H9 (cell line): ENCODE data around the gene ALDH5A1. TPM values are rescaled to one million over a fixed set of nuclear protein-coding genes. Genes with fewer than 3 reads are reported as not detected.

ENCODE experiments used
- DNase-seq: peaks from one replicate; pipeline ENCODE4 v3.0.0-alpha.2; 2017
- H2AFZ ChIP-seq: one replicate; pipeline ENCODE4 v1.6.1; 2013; ENCODE audit warnings: mild to moderate bottlenecking, low read length, control low read depth, moderate library complexity
- H2AK5ac ChIP-seq: 2 replicates; pipeline ENCODE4 v1.6.1; 2013; ENCODE audit warnings: low read length, control low read depth, mixed read lengths; ENCODE audit not compliant: insufficient read length
- H2BK120ac ChIP-seq: one replicate; pipeline ENCODE4 v1.6.1; 2013; ENCODE audit warnings: low read depth, mild to moderate bottlenecking, low read length, control low read depth, inconsistent platforms; ENCODE audit not compliant: poor library complexity, severe bottlenecking
- H2BK12ac ChIP-seq: 2 replicates; pipeline ENCODE4 v1.6.1; 2013; ENCODE audit warnings: low read length, control low read depth, mixed read lengths, low read depth; ENCODE audit not compliant: insufficient read length
- H2BK15ac ChIP-seq: 2 replicates; pipeline ENCODE4 v1.6.1; 2013; ENCODE audit warnings: low read depth, low read length, control low read depth
- H2BK20ac ChIP-seq: one replicate; pipeline ENCODE4 v1.6.1; 2013; ENCODE audit warnings: low read depth, mild to moderate bottlenecking, low read length, control low read depth, inconsistent platforms; ENCODE audit not compliant: poor library complexity, severe bottlenecking
- H2BK5ac ChIP-seq: 2 replicates; pipeline ENCODE4 v1.6.1; 2013; ENCODE audit warnings: low read length, control low read depth, mixed read lengths; ENCODE audit not compliant: insufficient read length
- H3K14ac ChIP-seq: 2 replicates; pipeline ENCODE4 v1.6.1; 2013; ENCODE audit warnings: low read length, control low read depth; ENCODE audit not compliant: insufficient read depth
- H3K18ac ChIP-seq: 2 replicates; pipeline ENCODE4 v1.6.1; 2013; ENCODE audit warnings: low read depth, mild to moderate bottlenecking, mixed read lengths, low read length, control low read depth; ENCODE audit not compliant: insufficient read length
- H3K23ac ChIP-seq: 2 replicates; pipeline ENCODE4 v1.6.1; 2013; ENCODE audit warnings: low read length, control low read depth, mixed read lengths, low read depth; ENCODE audit not compliant: insufficient read length
- H3K23me2 ChIP-seq: 2 replicates; pipeline ENCODE4 v1.6.1; 2013; ENCODE audit warnings: low read depth, mild to moderate bottlenecking, mixed read lengths, low read length, control low read depth; ENCODE audit not compliant: insufficient read length, poor library complexity, severe bottlenecking
- H3K27ac ChIP-seq: 2 replicates; pipeline ENCODE4 v1.5.1; 2013; ENCODE audit warnings: low read length, control low read depth, mixed read lengths, low read depth; ENCODE audit not compliant: insufficient read length
- H3K27me3 ChIP-seq: 2 replicates; pipeline ENCODE4 v1.6.1; 2013; ENCODE audit warnings: low read length, control low read depth, inconsistent platforms; ENCODE audit not compliant: insufficient read depth
- H3K4ac ChIP-seq: 2 replicates; pipeline ENCODE4 v1.6.1; 2013; ENCODE audit warnings: low read depth, mild to moderate bottlenecking, control low read depth, inconsistent platforms, low read length, moderate library complexity
- H3K4me1 ChIP-seq: 2 replicates; pipeline ENCODE4 v1.6.1; 2013; ENCODE audit warnings: low read length, control low read depth, inconsistent platforms; ENCODE audit not compliant: insufficient read depth
- H3K4me2 ChIP-seq: 2 replicates; pipeline ENCODE4 v1.6.1; 2013; ENCODE audit warnings: low read length, control low read depth, mixed read lengths; ENCODE audit not compliant: insufficient read length, insufficient read depth
- H3K56ac ChIP-seq: 2 replicates; pipeline ENCODE4 v1.6.1; 2013; ENCODE audit warnings: low read depth, mild to moderate bottlenecking, mixed read lengths, low read length, control low read depth; ENCODE audit not compliant: insufficient read length
- H3K79me1 ChIP-seq: 2 replicates; pipeline ENCODE4 v1.6.1; 2013; ENCODE audit warnings: low read depth, mild to moderate bottlenecking, moderate library complexity, low read length, control low read depth, inconsistent platforms; ENCODE audit not compliant: insufficient read depth, poor library complexity, severe bottlenecking
- H3K79me2 ChIP-seq: 2 replicates; pipeline ENCODE4 v1.6.1; 2013; ENCODE audit warnings: low read length, control low read depth, inconsistent platforms; ENCODE audit not compliant: insufficient read depth
- H3K9ac ChIP-seq: 2 replicates; pipeline ENCODE4 v1.6.1; 2013; ENCODE audit warnings: low read length, control low read depth, mixed read lengths; ENCODE audit not compliant: insufficient read length; ENCODE audit errors: extremely low read depth
- H3K9me3 ChIP-seq: one replicate; pipeline ENCODE4 v1.6.1; 2013; ENCODE audit warnings: low read depth, low read length, inconsistent platforms; ENCODE audit not compliant: control insufficient read depth
- H3T11ph ChIP-seq: one replicate; pipeline ENCODE4 v1.6.1; 2013; ENCODE audit warnings: mild to moderate bottlenecking, low read length, control low read depth, inconsistent platforms
- H4K20me1 ChIP-seq: one replicate; pipeline ENCODE4 v1.6.1; 2013; ENCODE audit not compliant: control insufficient read depth, insufficient read length, insufficient read depth
- H4K5ac ChIP-seq: 2 replicates; pipeline ENCODE4 v1.6.1; 2013; ENCODE audit warnings: low read depth, mild to moderate bottlenecking, mixed read lengths, low read length, control low read depth; ENCODE audit not compliant: insufficient read length
- H4K8ac ChIP-seq: replicated peaks from 2 replicates; pipeline ENCODE4 v1.6.1; 2013; ENCODE audit warnings: low read length, control low read depth, mixed read lengths, low read depth; ENCODE audit not compliant: insufficient read length
- H4K91ac ChIP-seq: 2 replicates; pipeline ENCODE4 v1.6.1; 2013; ENCODE audit warnings: low read depth, mild to moderate bottlenecking, moderate library complexity, mixed read lengths, low read length, control low read depth; ENCODE audit not compliant: insufficient read length
- H3K27ac Mint-ChIP-seq, 3 experiments: 2 replicates in 2 of 3; 3 replicates in 1 of 3; pipeline ENCODE4 v1.8.0; 2020 to 2021; ENCODE audit warnings: mixed read lengths in 3 of 3, mild to moderate bottlenecking in 1 of 3, moderate library complexity in 1 of 3
- H3K27me3 Mint-ChIP-seq: 2 replicates; pipeline ENCODE4 v1.8.0; 2021; ENCODE audit warnings: low read depth, mild to moderate bottlenecking, moderate library complexity, mixed read lengths
- H3K36me3 Mint-ChIP-seq, 3 experiments: 2 replicates in 2 of 3; 3 replicates in 1 of 3; pipeline ENCODE4 v1.8.0; 2020 to 2021; ENCODE audit warnings: low read depth in 3 of 3, mixed read lengths in 3 of 3; ENCODE audit not compliant: insufficient read depth in 1 of 3
- H3K4me1 Mint-ChIP-seq, 2 experiments: 2 replicates each; pipeline ENCODE4 v1.8.0; 2020; ENCODE audit warnings: mixed read lengths in 2 of 2
- H3K4me3 Mint-ChIP-seq, 2 experiments: 2 replicates in 1 of 2; 3 replicates in 1 of 2; pipeline ENCODE4 v1.8.0; 2020 to 2021; ENCODE audit warnings: mild to moderate bottlenecking in 2 of 2, mixed read lengths in 2 of 2, moderate library complexity in 1 of 2
- H3K9me3 Mint-ChIP-seq, 2 experiments: 2 replicates in 1 of 2; 3 replicates in 1 of 2; pipeline ENCODE4 v1.8.0; 2020; ENCODE audit warnings: mild to moderate bottlenecking in 2 of 2, mixed read lengths in 2 of 2, moderate library complexity in 1 of 2
- CTCF ChIP-seq: fragments of 200-600 bp; sonication (generic); conservative IDR thresholded peaks from 3 replicates; pipeline ENCODE4 v1.8.0; 2021; ENCODE audit warnings: antibody characterized with exemption, mild to moderate bottlenecking
- WGBS: extraction: QIAGEN DNeasy Blood & Tissue Kit; methylation state at CpG from one replicate; pipeline ENCODE4 v1.1.7; 2013; ENCODE audit warnings: missing lambda C conversion rate, low lambda C conversion rate, mixed read lengths; ENCODE audit not compliant: insufficient read length; ENCODE audit errors: extremely low coverage; 5-methylcytosine and 5-hydroxymethylcytosine counted together
- total RNA-seq: library from RNA; stranded (reverse); gene quantifications from 2 replicates; pipeline ENCODE4 v1.2.1, GENCODE V29; 2021

Gene ALDH5A1
- total RNA-seq, 1 experiment from 2014 or later, result 5.4 TPM

- no peaks in the 10 kb centered on the region for H3K79me2 ChIP-seq
- H3K9ac ChIP-seq, result no peak overlapping the region
- H3K9me3 ChIP-seq, result no peaks in the 10 kb centered on the region
- no peak overlapping the region for H3T11ph ChIP-seq
- H3K79me1 ChIP-seq, result no peaks in the 10 kb centered on the region
- no peak overlapping the region for H3K27ac Mint-ChIP-seq
- WGBS, result no CpG with 5 or more reads among the region's 4 CpGs
- H3K4me3 Mint-ChIP-seq, result no peak overlapping the region
- H2BK5ac ChIP-seq, result no peak overlapping the region
- no peak overlapping the region for H2BK15ac ChIP-seq
- peaks cover 3% of the 10 kb centered on the region; the same call in 1 of the 2 replicates for H3K27me3 Mint-ChIP-seq
- no peak for DNase-seq
- H4K20me1 ChIP-seq, result no peaks in the 10 kb centered on the region
- no peak overlapping the region for H3K27ac ChIP-seq
- no peaks in the 10 kb centered on the region for H3K36me3 Mint-ChIP-seq
- no peak overlapping the region for H3K4ac ChIP-seq
- no peak overlapping the region for H2BK20ac ChIP-seq
- no peak overlapping the region for H3K4me2 ChIP-seq
- no peak overlapping the region for H3K18ac ChIP-seq
- H2BK12ac ChIP-seq, result no peak overlapping the region
- no peaks in the 10 kb centered on the region for H3K9me3 Mint-ChIP-seq
- H3K27me3 ChIP-seq, result no peaks in the 10 kb centered on the region
- H2AFZ ChIP-seq, result no peak overlapping the region
- no peak overlapping the region for H4K8ac ChIP-seq
- H3K23ac ChIP-seq, result no peak overlapping the region
- no peak overlapping the region for H3K14ac ChIP-seq
- H2BK120ac ChIP-seq, result no peak overlapping the region
- H4K5ac ChIP-seq, result no peak overlapping the region
- H3K4me1 ChIP-seq, result no peaks in the 10 kb centered on the region
- H2AK5ac ChIP-seq, result no peak overlapping the region
- H3K23me2 ChIP-seq, result no peaks in the 10 kb centered on the region
- H3K4me1 Mint-ChIP-seq, result peaks cover 14 to 19% of the 10 kb centered on the region in 2 experiments
- no peak overlapping the region for H4K91ac ChIP-seq
- H3K56ac ChIP-seq, result no peak overlapping the region
- TF ChIP-seq CTCF, result no peak
These were observed 48.9 kb downstream of the ALDH5A1 start for GRCh38 chr6:24543683-24544082.
